MCF 10A (cell line): ENCODE measurements around the gene TMEM80. TPM values are rescaled to one million over a fixed set of nuclear protein-coding genes. Genes with fewer than 3 reads are reported as not detected.

ENCODE experiments used
- BruUV-seq: library from RNA; stranded (reverse); fragments of 400-500 nt; replicated peaks from 2 replicates; lab custom pipeline; 2021; lab: Mats Ljungman, UMichigan
- CTCF ChIA-PET: fragments of 300-600 bp; sonication (Branson Sonifier 250); formaldehyde crosslinking; extraction: SDS; loops from one replicate; lab custom pipeline; 2021; ENCODE audit warnings: antibody characterized with exemption, inconsistent platforms; lab: Yijun Ruan, JAX
- POLR2A ChIA-PET: fragments of 300-600, 350-650 bp; sonication (Branson Sonifier 250); formaldehyde crosslinking; extraction: SDS; loops from one replicate; lab custom pipeline; 2020; ENCODE audit warnings: antibody characterized with exemption, inconsistent platforms; lab: Yijun Ruan, JAX
- DNase-seq: peaks from one replicate; pipeline ENCODE4 v3.0.0-alpha.2; 2018; ENCODE audit not compliant: unreplicated experiment
- H3K27ac Mint-ChIP-seq: one replicate; pipeline ENCODE4 v1.8.0; 2022; ENCODE audit warnings: mild to moderate bottlenecking, low read depth, mixed read lengths; ENCODE audit not compliant: unreplicated experiment
- H3K27me3 Mint-ChIP-seq: one replicate; pipeline ENCODE4 v1.8.0; 2022; ENCODE audit warnings: mixed read lengths; ENCODE audit not compliant: insufficient read depth, unreplicated experiment
- H3K36me3 Mint-ChIP-seq: one replicate; pipeline ENCODE4 v1.8.0; 2022; ENCODE audit warnings: mild to moderate bottlenecking, moderate library complexity, mixed read lengths; ENCODE audit not compliant: insufficient read depth, unreplicated experiment
- H3K4me1 Mint-ChIP-seq: one replicate; pipeline ENCODE4 v1.8.0; 2022; ENCODE audit warnings: mixed read lengths; ENCODE audit not compliant: insufficient read depth, unreplicated experiment
- H3K4me3 Mint-ChIP-seq: one replicate; pipeline ENCODE4 v1.8.0; 2022; ENCODE audit warnings: mild to moderate bottlenecking, moderate library complexity, mixed read lengths; ENCODE audit not compliant: unreplicated experiment
- H3K9me3 Mint-ChIP-seq: one replicate; pipeline ENCODE4 v1.8.0; 2022; ENCODE audit warnings: mixed read lengths; ENCODE audit not compliant: unreplicated experiment
- intact Hi-C: fragments of 100-400 bp; cut with micrococcal nuclease; formaldehyde crosslinking; loops from 2 replicates; pipeline ENCODE4 v1.14.1; 2022
- total RNA-seq: library from RNA; stranded (reverse); gene quantifications from 2 replicates; pipeline ENCODE4 v1.2.3, GENCODE V29; 2022
- TF ChIP-seq, protein P1 (sequence below): fragments of 200-600 bp; IDR thresholded peaks from one replicate; pipeline ENCODE4 v1.8.0; 2022; ENCODE audit warnings: antibody characterized with exemption, mild to moderate bottlenecking; ENCODE audit not compliant: unreplicated experiment

Gene TMEM80
- total RNA-seq, 1 experiment from 2014 or later = 12.8 TPM

GRCh38 chr11:703506-703905 is 7.9 kb downstream of the TMEM80 start:
- TF ChIP-seq, protein P1, sequence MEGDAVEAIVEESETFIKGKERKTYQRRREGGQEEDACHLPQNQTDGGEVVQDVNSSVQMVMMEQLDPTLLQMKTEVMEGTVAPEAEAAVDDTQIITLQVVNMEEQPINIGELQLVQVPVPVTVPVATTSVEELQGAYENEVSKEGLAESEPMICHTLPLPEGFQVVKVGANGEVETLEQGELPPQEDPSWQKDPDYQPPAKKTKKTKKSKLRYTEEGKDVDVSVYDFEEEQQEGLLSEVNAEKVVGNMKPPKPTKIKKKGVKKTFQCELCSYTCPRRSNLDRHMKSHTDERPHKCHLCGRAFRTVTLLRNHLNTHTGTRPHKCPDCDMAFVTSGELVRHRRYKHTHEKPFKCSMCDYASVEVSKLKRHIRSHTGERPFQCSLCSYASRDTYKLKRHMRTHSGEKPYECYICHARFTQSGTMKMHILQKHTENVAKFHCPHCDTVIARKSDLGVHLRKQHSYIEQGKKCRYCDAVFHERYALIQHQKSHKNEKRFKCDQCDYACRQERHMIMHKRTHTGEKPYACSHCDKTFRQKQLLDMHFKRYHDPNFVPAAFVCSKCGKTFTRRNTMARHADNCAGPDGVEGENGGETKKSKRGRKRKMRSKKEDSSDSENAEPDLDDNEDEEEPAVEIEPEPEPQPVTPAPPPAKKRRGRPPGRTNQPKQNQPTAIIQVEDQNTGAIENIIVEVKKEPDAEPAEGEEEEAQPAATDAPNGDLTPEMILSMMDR = no peak
- DNase-seq = no peak
- Mint-ChIP-seq H3K36me3 (peaks cover 32% of the 10 kb centered on the region), H3K9me3 (no peaks in the 10 kb centered on the region), H3K27me3 (no peaks in the 10 kb centered on the region), H3K4me3 (peak overlapping the region; percentile 35), H3K27ac (peak overlapping the region; percentile 46), H3K4me1 (peaks cover 16% of the 10 kb centered on the region)
- no TSS peak for BruUV-seq
- POLR2A ChIA-PET = interaction anchor here (0.5 to 5.4 kb wide), 7 partner anchors 25 to 297 kb away, joined by 3 to 57 read pairs (median 4); partner anchors contain the start of gene TALDO1
- intact Hi-C loops = no loop called here
- CTCF ChIA-PET = interaction anchor here (0.6 to 1.5 kb wide), 2 partner anchors 25 to 55 kb away, joined by 3 to 5 read pairs; no protein-coding TSS in a partner anchor

DNA sequence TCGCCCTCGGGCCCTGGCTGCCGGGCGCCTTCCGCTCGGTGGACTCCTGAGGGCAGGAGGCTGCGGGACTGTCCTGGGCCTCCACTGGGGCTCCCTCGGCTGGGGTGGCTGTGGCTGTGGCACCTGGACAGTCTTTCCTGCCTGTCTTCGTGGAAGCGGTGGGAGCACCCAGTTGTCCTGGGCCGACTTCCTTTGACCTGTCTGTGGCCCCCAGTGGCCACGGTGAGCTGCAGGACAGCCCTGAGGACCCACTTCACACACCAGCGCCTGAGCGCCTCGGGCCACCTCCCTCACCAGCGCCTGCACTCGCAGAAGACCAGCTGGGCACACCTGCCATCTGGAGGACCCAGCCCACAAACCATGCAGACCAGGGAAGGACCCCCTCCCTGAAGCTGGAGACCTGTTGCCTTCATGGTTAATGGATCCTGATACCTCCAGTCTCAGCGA is 8.6 kb downstream of the TMEM80 start:
- CTCF ChIA-PET = interaction anchor here (1.5 to 1.7 kb wide), 2 partner anchors 9 to 24 kb away, joined by 3 to 5 read pairs; partner anchors contain the start of genes DEAF1 and TMEM80
- DNase-seq = no peak
- Mint-ChIP-seq H3K4me1 (peaks cover 16% of the 10 kb centered on the region), H3K36me3 (peaks cover 32% of the 10 kb centered on the region), H3K9me3 (no peaks in the 10 kb centered on the region), H3K27me3 (no peaks in the 10 kb centered on the region), H3K27ac (no peak overlapping the region), H3K4me3 (no peak overlapping the region)
- POLR2A ChIA-PET = interaction anchor here (0.6 to 5.4 kb wide), 9 partner anchors 8 to 297 kb away, joined by 3 to 118 read pairs (median 4); partner anchors contain the start of genes DEAF1, TALDO1 and TMEM80
- TF ChIP-seq, protein P1 = no peak
- BruUV-seq = no TSS peak
- intact Hi-C loops = no loop called here

GRCh38 chr11:704781-705645 is 9.4 kb downstream of the TMEM80 start:
- TF ChIP-seq, protein P1 = no peak
- no peaks in the 10 kb centered on the region for H3K9me3 Mint-ChIP-seq
- peaks cover 33% of the 10 kb centered on the region for H3K36me3 Mint-ChIP-seq
- intact Hi-C loops = no loop called here
- no TSS peak for BruUV-seq
- peaks cover 16% of the 10 kb centered on the region for H3K4me1 Mint-ChIP-seq
- no peaks in the 10 kb centered on the region for H3K27me3 Mint-ChIP-seq
- no peak overlapping the region for H3K27ac Mint-ChIP-seq
- ChIA-PET POLR2A (interaction anchor here (0.6 to 5.4 kb wide), 12 partner anchors 8 to 254 kb away, joined by 3 to 118 read pairs (median 3); partner anchors contain the start of genes CRACR2B, DEAF1, GATD1 and PHRF1), CTCF (interaction anchor here (0.7 to 1.7 kb wide), 2 partner anchors 10 to 19 kb away, joined by 3 read pairs; partner anchors contain the start of genes DEAF1 and TMEM80)
- DNase-seq = peak; percentile 70
- peak overlapping the region; percentile 86 for H3K4me3 Mint-ChIP-seq
